HepG2 (cell line): Measurements from ENCODE around the gene SOST. TPM values are rescaled to one million over a fixed set of nuclear protein-coding genes. Genes with fewer than 3 reads are reported as not detected.

Source experiments
- CAMTA2 ChIP-seq: sonication (generic); formaldehyde crosslinking; IDR thresholded peaks from 2 replicates; pipeline ENCODE4 v1.4.0; 2020; ENCODE audit warnings: mild to moderate bottlenecking, missing genetic modification reagents, borderline replicate concordance
- DMAP1 ChIP-seq: IDR thresholded peaks from 2 replicates; pipeline ENCODE4 v1.6.1; 2016
- DPF2 ChIP-seq: sonication (generic); formaldehyde crosslinking; IDR thresholded peaks from 2 replicates; pipeline ENCODE4 v1.4.0; 2020; ENCODE audit warnings: mild to moderate bottlenecking, low read depth, missing genetic modification reagents, borderline replicate concordance
- FOXO1 ChIP-seq: sonication (generic); formaldehyde crosslinking; IDR thresholded peaks from 2 replicates; pipeline ENCODE4 v1.4.0; 2020; ENCODE audit warnings: missing genetic modification reagents
- HINFP ChIP-seq: sonication (generic); formaldehyde crosslinking; IDR thresholded peaks from 2 replicates; pipeline ENCODE4 v1.4.0; 2020; ENCODE audit warnings: low read depth, mild to moderate bottlenecking, missing genetic modification reagents
- HNF1A ChIP-seq, 2 experiments: sonication (generic) in 1 of 2; formaldehyde crosslinking in 1 of 2; IDR thresholded peaks; 2 replicates each; pipeline versions ENCODE4 v1.4.0 to v1.6.1; 2016 to 2020; ENCODE audit warnings: borderline replicate concordance in 1 of 2, low read depth in 1 of 2, mild to moderate bottlenecking in 1 of 2, missing genetic modification reagents in 1 of 2
- JUND ChIP-seq: sonication (generic); formaldehyde crosslinking; IDR thresholded peaks from 2 replicates; pipeline ENCODE4 v1.8.0; 2022; ENCODE audit warnings: mild to moderate bottlenecking, missing genetic modification reagents
- MED8 ChIP-seq: sonication (generic); formaldehyde crosslinking; IDR thresholded peaks from 2 replicates; pipeline ENCODE4 v1.8.1; 2023; ENCODE audit warnings: mild to moderate bottlenecking, missing genetic modification reagents; ENCODE audit not compliant: insufficient replicate concordance
- MXD1 ChIP-seq: sonication (generic); formaldehyde crosslinking; IDR thresholded peaks from 2 replicates; pipeline ENCODE4 v1.4.0; 2020; ENCODE audit warnings: mild to moderate bottlenecking, missing genetic modification reagents
- NCOA5 ChIP-seq: sonication (generic); formaldehyde crosslinking; IDR thresholded peaks from 2 replicates; pipeline ENCODE4 v1.4.0; 2020; ENCODE audit warnings: missing genetic modification reagents
- POLR2A ChIP-seq, 2 experiments: IDR thresholded peaks; 2 replicates each; pipeline ENCODE4 v1.6.1; 2011; ENCODE audit warnings: low read depth in 2 of 2, low read length in 2 of 2, mild to moderate bottlenecking in 1 of 2, moderate library complexity in 1 of 2; ENCODE audit not compliant: insufficient read depth in 1 of 2
- TFDP2 ChIP-seq: sonication (generic); formaldehyde crosslinking; IDR thresholded peaks from 2 replicates; pipeline ENCODE4 v1.4.0; 2020; ENCODE audit warnings: missing genetic modification reagents
- TSC22D2 ChIP-seq: sonication (generic); formaldehyde crosslinking; IDR thresholded peaks from 2 replicates; pipeline ENCODE4 v1.5.1; 2020; ENCODE audit warnings: missing genetic modification reagents, mild to moderate bottlenecking, borderline replicate concordance
- USF2 ChIP-seq, 2 experiments: sonication (generic) in 1 of 2; formaldehyde crosslinking in 1 of 2; IDR thresholded peaks; 2 replicates each; pipeline versions ENCODE4 v1.5.1 to v1.6.1; 2011 to 2020; ENCODE audit warnings: borderline replicate concordance in 1 of 2, low read depth in 1 of 2, low read length in 1 of 2, mild to moderate bottlenecking in 1 of 2, missing genetic modification reagents in 1 of 2, moderate library complexity in 1 of 2
- ZNF256 ChIP-seq: sonication (generic); formaldehyde crosslinking; conservative IDR thresholded peaks from 2 replicates; pipeline ENCODE4 v1.4.0; 2020; ENCODE audit warnings: missing genetic modification reagents
- ZNF296 ChIP-seq: sonication (generic); formaldehyde crosslinking; conservative IDR thresholded peaks from 2 replicates; pipeline ENCODE4 v1.5.0; 2020; ENCODE audit warnings: mild to moderate bottlenecking, missing genetic modification reagents
- ZNF557 ChIP-seq: sonication (generic); formaldehyde crosslinking; IDR thresholded peaks from 2 replicates; pipeline ENCODE4 v1.4.0; 2020; ENCODE audit warnings: missing genetic modification reagents
- ZNF629 ChIP-seq: sonication (generic); formaldehyde crosslinking; conservative IDR thresholded peaks from 2 replicates; pipeline ENCODE4 v1.5.0; 2020; ENCODE audit warnings: missing genetic modification reagents
- ZNF652 ChIP-seq: IDR thresholded peaks from 2 replicates; pipeline ENCODE4 v1.6.1; 2016; ENCODE audit warnings: low read depth, borderline replicate concordance
- ZNF674 ChIP-seq: sonication (generic); formaldehyde crosslinking; IDR thresholded peaks from 2 replicates; pipeline ENCODE4 v1.5.0; 2020; ENCODE audit warnings: low read depth, mild to moderate bottlenecking, missing genetic modification reagents
- ZNF792 ChIP-seq: IDR thresholded peaks from 2 replicates; pipeline ENCODE4 v1.6.1; 2016
- polyA plus RNA-seq, 8 experiments: library from polyadenylated mRNA; depleted of rRNA in 3 of 8; stranded (reverse) in 7 of 8; unstranded in 1 of 8; fragments of >200 nt; fragmentation: Illumina TruSeq in 4 of 8; extraction: Trizol in 4 of 8; gene quantifications; 2 replicates each; pipeline versions ENCODE4 v1.2.1 to v1.2.3, GENCODE V29; 2011 to 2016; ENCODE audit warnings: low read depth in 4 of 8, missing spikeins in 1 of 8, mixed read lengths in 1 of 8; ENCODE audit not compliant: insufficient read depth in 1 of 8
- total RNA-seq, 5 experiments: library from RNA; depleted of rRNA; stranded (reverse); fragments of >200 nt; fragmentation: Illumina TruSeq; extraction: Trizol; gene quantifications; 2 replicates each; pipeline ENCODE4 v1.2.3, GENCODE V29; 2016; ENCODE audit warnings: low read depth in 1 of 5

SOST gene
- total and polyA plus RNA-seq, 2 of the 13 experiments (the other 11 are each of a cell fraction or from before 2014, with no cell fraction given), result not detected

- TF ChIP-seq MXD1 (peak; percentile 54; the same call in 1 of the 2 replicates), USF2 (IDR thresholded peaks at IDR 0.05; ENCODE audit: low read depth, low read length) (no peak), USF2 (CRISPR knock-in tag; IDR thresholded peaks at IDR 0.05; ENCODE audit: borderline replicate concordance) (no peak), ZNF557 (no peak), POLR2A (IDR thresholded peaks at IDR 0.05; ENCODE audit: insufficient read depth in 1 of 2, low read depth in 2 of 2, low read length in 2 of 2) (no peak), ZNF674 (CRISPR knock-in tag) (no peak), MED8 (no peak), HINFP (0 out of 2 replicates have a peak, but pooled peaks have one; percentile 21), HNF1A (IDR thresholded peaks at IDR 0.05; ENCODE audit: low read depth) (no peak), HNF1A (CRISPR knock-in tag; IDR thresholded peaks at IDR 0.05; ENCODE audit: borderline replicate concordance) (no peak), CAMTA2 (CRISPR knock-in tag) (no peak), ZNF792 (peak; percentile 60; the same call in 1 of the 2 replicates), ZNF256 (no peak), ZNF629 (no peak), NCOA5 (CRISPR knock-in tag) (no peak), ZNF296 (CRISPR knock-in tag) (no peak), DPF2 (CRISPR knock-in tag) (no peak), TSC22D2 (CRISPR knock-in tag) (no peak), JUND (CRISPR knock-in tag) (no peak), FOXO1 (CRISPR knock-in tag) (no peak), DMAP1 (CRISPR knock-in tag) (no peak), TFDP2 (CRISPR knock-in tag) (peak; percentile 49; the same call in 1 of the 2 replicates), ZNF652 (CRISPR knock-in tag) (no peak)
Observed at GRCh38 chr17:43755389-43755875, 3.2 kb downstream of the SOST start (continued).
